SK-N-SH treated with all-trans-retinoic acid at 6 μM for 48 hours (cell line): ENCODE data around the gene MGLL.

Source experiments
- ARNTL ChIP-seq: fragments of 450-650 bp; formaldehyde crosslinking; IDR thresholded peaks from 2 replicates; pipeline ENCODE4 v1.5.0; 2020; ENCODE audit warnings: low read depth, mild to moderate bottlenecking, moderate library complexity, borderline replicate concordance
- ISL1 ChIP-seq: fragments of 250-450 bp; sonication (Bioruptor Pico); IDR thresholded peaks from 2 replicates; pipeline ENCODE4 v2.1.2; 2022; ENCODE audit warnings: mild to moderate bottlenecking, moderate library complexity
- OSR1 ChIP-seq: fragments of 250-450 bp; sonication (Bioruptor Pico); IDR thresholded peaks from 2 replicates; pipeline ENCODE4 v1.8.0; 2022; ENCODE audit warnings: moderate library complexity, mild to moderate bottlenecking, inconsistent platforms
- PPARA ChIP-seq: fragments of 250-450 bp; sonication (Bioruptor Pico); IDR thresholded peaks from 2 replicates; pipeline ENCODE4 v1.5.0; 2020; ENCODE audit warnings: mild to moderate bottlenecking, borderline replicate concordance
- SNAI2 ChIP-seq: fragments of 250-450 bp; sonication (Bioruptor Pico); IDR thresholded peaks from 2 replicates; pipeline ENCODE4 v1.5.0; 2020; ENCODE audit warnings: mild to moderate bottlenecking, moderate library complexity
- TCF4 ChIP-seq: fragments of 250-450 bp; sonication (Bioruptor Pico); IDR thresholded peaks from 2 replicates; pipeline ENCODE4 v1.8.0; 2021; ENCODE audit warnings: mild to moderate bottlenecking, moderate library complexity, borderline replicate concordance
- ZFP30 ChIP-seq: fragments of 450-650 bp; formaldehyde crosslinking; IDR thresholded peaks from 2 replicates; pipeline ENCODE4 v1.5.0; 2022; ENCODE audit warnings: mild to moderate bottlenecking, moderate library complexity
- ZNF8 ChIP-seq: fragments of 450-650 bp; formaldehyde crosslinking; IDR thresholded peaks from 2 replicates; pipeline ENCODE4 v1.5.0; 2020; ENCODE audit warnings: mild to moderate bottlenecking, moderate library complexity
- TF ChIP-seq, protein P1 (sequence below): fragments of 250-450 bp; sonication (Bioruptor Pico); IDR thresholded peaks from 2 replicates; pipeline ENCODE4 v1.5.1; 2020; ENCODE audit warnings: low read depth, mild to moderate bottlenecking, moderate library complexity
- TF ChIP-seq, protein P2 (sequence below): fragments of 250-450 bp; sonication (Bioruptor Pico); IDR thresholded peaks from 2 replicates; pipeline ENCODE4 v1.8.0; 2020; ENCODE audit warnings: mild to moderate bottlenecking, moderate library complexity, borderline replicate concordance
- TF ChIP-seq, protein P3 (sequence below): fragments of 250-450 bp; sonication (Bioruptor Pico); IDR thresholded peaks from 2 replicates; pipeline ENCODE4 v1.5.1; 2021; ENCODE audit warnings: mild to moderate bottlenecking, moderate library complexity

DNA sequence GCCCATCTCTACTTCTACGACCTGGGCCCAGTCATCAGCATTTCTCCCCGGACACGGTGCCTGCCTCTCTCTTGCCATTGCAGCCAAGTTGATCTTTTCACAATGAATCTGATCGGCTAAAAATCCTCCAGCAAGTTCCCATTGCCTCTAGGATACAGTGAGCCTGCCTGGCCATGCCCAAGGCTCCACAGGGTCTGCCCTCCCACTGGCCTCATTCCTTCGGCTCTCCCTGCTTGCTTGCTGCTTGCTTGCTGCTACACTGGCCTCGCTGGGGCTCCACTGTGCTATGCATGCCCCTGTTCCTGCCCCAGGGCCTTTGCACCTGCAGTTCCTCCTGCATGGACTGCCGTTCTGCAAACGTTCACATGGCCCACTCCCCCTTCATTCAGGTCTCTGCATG, 147.5 kb downstream of the MGLL start:
- TF ChIP-seq OSR1 (CRISPR knock-in tag) (no peak), SNAI2 (CRISPR knock-in tag) (no peak), ZFP30 (CRISPR knock-in tag) (no peak), ZNF8 (CRISPR knock-in tag) (no peak), TCF4 (CRISPR knock-in tag) (no peak), PPARA (CRISPR knock-in tag) (no peak), ARNTL (no peak), ISL1 (CRISPR knock-in tag) (no peak)
- TF ChIP-seq, protein P1, sequence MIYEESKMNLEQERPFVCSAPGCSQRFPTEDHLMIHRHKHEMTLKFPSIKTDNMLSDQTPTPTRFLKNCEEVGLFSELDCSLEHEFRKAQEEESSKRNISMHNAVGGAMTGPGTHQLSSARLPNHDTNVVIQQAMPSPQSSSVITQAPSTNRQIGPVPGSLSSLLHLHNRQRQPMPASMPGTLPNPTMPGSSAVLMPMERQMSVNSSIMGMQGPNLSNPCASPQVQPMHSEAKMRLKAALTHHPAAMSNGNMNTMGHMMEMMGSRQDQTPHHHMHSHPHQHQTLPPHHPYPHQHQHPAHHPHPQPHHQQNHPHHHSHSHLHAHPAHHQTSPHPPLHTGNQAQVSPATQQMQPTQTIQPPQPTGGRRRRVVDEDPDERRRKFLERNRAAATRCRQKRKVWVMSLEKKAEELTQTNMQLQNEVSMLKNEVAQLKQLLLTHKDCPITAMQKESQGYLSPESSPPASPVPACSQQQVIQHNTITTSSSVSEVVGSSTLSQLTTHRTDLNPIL = no peak
- TF ChIP-seq, protein P2, sequence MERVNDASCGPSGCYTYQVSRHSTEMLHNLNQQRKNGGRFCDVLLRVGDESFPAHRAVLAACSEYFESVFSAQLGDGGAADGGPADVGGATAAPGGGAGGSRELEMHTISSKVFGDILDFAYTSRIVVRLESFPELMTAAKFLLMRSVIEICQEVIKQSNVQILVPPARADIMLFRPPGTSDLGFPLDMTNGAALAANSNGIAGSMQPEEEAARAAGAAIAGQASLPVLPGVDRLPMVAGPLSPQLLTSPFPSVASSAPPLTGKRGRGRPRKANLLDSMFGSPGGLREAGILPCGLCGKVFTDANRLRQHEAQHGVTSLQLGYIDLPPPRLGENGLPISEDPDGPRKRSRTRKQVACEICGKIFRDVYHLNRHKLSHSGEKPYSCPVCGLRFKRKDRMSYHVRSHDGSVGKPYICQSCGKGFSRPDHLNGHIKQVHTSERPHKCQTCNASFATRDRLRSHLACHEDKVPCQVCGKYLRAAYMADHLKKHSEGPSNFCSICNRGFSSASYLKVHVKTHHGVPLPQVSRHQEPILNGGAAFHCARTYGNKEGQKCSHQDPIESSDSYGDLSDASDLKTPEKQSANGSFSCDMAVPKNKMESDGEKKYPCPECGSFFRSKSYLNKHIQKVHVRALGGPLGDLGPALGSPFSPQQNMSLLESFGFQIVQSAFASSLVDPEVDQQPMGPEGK = no peak
- TF ChIP-seq, protein P3, sequence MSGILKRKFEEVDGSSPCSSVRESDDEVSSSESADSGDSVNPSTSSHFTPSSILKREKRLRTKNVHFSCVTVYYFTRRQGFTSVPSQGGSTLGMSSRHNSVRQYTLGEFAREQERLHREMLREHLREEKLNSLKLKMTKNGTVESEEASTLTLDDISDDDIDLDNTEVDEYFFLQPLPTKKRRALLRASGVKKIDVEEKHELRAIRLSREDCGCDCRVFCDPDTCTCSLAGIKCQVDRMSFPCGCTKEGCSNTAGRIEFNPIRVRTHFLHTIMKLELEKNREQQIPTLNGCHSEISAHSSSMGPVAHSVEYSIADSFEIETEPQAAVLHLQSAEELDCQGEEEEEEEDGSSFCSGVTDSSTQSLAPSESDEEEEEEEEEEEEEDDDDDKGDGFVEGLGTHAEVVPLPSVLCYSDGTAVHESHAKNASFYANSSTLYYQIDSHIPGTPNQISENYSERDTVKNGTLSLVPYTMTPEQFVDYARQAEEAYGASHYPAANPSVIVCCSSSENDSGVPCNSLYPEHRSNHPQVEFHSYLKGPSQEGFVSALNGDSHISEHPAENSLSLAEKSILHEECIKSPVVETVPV (CRISPR knock-in tag) = no peak
